ENCODE data around the gene IER5.
A peak's percentile ranks its signal among the peaks of the same experiment; 100 is the strongest.

The IER5 gene

DNA sequence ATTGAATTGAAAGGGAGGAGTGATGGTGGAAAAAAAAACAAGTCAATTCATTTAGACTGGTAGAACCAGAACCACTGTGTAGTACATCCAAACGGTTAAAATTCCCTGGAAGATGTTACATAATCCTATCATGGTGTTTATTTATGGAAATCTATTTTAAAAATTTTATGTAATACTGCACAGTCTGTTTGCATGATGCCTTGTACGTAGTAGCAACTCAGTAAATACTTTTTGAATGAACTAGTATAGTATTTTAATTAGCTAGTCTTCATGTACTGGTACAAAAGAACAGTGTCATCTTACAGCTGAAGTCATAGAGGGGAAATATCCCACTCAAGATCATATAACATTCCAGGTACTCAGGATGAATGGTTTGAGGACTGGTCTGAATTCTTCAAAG lies 27.0 kb upstream of the IER5 start:
- TF ChIP-seq, protein P1, sequence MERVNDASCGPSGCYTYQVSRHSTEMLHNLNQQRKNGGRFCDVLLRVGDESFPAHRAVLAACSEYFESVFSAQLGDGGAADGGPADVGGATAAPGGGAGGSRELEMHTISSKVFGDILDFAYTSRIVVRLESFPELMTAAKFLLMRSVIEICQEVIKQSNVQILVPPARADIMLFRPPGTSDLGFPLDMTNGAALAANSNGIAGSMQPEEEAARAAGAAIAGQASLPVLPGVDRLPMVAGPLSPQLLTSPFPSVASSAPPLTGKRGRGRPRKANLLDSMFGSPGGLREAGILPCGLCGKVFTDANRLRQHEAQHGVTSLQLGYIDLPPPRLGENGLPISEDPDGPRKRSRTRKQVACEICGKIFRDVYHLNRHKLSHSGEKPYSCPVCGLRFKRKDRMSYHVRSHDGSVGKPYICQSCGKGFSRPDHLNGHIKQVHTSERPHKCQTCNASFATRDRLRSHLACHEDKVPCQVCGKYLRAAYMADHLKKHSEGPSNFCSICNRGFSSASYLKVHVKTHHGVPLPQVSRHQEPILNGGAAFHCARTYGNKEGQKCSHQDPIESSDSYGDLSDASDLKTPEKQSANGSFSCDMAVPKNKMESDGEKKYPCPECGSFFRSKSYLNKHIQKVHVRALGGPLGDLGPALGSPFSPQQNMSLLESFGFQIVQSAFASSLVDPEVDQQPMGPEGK (CRISPR knock-in tag; IDR thresholded peaks at IDR 0.05; ENCODE audit: borderline replicate concordance) = no peak
- TF ChIP-seq ZNF565 (CRISPR knock-in tag; conservative IDR thresholded peaks at IDR 0.05; ENCODE audit: low read depth) (no peak), PPARA (CRISPR knock-in tag; IDR thresholded peaks at IDR 0.05; ENCODE audit: borderline replicate concordance) (no peak), SNAI2 (CRISPR knock-in tag; IDR thresholded peaks at IDR 0.05) (no peak), ZNF70 (CRISPR knock-in tag; IDR thresholded peaks at IDR 0.05) (no peak), ZC3H10 (CRISPR knock-in tag; IDR thresholded peaks at IDR 0.05) (no peak), ZFP30 (CRISPR knock-in tag; IDR thresholded peaks at IDR 0.05) (no peak), ISL1 (CRISPR knock-in tag; IDR thresholded peaks at IDR 0.05) (no peak), OSR1 (CRISPR knock-in tag; IDR thresholded peaks at IDR 0.05) (no peak), ZFP3 (CRISPR knock-in tag; IDR thresholded peaks at IDR 0.05) (no peak)
- TF ChIP-seq, protein P2, sequence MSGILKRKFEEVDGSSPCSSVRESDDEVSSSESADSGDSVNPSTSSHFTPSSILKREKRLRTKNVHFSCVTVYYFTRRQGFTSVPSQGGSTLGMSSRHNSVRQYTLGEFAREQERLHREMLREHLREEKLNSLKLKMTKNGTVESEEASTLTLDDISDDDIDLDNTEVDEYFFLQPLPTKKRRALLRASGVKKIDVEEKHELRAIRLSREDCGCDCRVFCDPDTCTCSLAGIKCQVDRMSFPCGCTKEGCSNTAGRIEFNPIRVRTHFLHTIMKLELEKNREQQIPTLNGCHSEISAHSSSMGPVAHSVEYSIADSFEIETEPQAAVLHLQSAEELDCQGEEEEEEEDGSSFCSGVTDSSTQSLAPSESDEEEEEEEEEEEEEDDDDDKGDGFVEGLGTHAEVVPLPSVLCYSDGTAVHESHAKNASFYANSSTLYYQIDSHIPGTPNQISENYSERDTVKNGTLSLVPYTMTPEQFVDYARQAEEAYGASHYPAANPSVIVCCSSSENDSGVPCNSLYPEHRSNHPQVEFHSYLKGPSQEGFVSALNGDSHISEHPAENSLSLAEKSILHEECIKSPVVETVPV (CRISPR knock-in tag; IDR thresholded peaks at IDR 0.05) = no peak
- TF ChIP-seq, protein P3, sequence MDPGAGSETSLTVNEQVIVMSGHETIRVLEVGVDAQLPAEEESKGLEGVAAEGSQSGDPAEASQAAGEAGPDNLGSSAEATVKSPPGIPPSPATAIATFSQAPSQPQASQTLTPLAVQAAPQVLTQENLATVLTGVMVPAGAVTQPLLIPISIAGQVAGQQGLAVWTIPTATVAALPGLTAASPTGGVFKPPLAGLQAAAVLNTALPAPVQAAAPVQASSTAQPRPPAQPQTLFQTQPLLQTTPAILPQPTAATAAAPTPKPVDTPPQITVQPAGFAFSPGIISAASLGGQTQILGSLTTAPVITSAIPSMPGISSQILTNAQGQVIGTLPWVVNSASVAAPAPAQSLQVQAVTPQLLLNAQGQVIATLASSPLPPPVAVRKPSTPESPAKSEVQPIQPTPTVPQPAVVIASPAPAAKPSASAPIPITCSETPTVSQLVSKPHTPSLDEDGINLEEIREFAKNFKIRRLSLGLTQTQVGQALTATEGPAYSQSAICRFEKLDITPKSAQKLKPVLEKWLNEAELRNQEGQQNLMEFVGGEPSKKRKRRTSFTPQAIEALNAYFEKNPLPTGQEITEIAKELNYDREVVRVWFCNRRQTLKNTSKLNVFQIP (CRISPR knock-in tag; IDR thresholded peaks at IDR 0.05; ENCODE audit: borderline replicate concordance, low read depth) = no peak
- ATAC-seq = no peak

DNA sequence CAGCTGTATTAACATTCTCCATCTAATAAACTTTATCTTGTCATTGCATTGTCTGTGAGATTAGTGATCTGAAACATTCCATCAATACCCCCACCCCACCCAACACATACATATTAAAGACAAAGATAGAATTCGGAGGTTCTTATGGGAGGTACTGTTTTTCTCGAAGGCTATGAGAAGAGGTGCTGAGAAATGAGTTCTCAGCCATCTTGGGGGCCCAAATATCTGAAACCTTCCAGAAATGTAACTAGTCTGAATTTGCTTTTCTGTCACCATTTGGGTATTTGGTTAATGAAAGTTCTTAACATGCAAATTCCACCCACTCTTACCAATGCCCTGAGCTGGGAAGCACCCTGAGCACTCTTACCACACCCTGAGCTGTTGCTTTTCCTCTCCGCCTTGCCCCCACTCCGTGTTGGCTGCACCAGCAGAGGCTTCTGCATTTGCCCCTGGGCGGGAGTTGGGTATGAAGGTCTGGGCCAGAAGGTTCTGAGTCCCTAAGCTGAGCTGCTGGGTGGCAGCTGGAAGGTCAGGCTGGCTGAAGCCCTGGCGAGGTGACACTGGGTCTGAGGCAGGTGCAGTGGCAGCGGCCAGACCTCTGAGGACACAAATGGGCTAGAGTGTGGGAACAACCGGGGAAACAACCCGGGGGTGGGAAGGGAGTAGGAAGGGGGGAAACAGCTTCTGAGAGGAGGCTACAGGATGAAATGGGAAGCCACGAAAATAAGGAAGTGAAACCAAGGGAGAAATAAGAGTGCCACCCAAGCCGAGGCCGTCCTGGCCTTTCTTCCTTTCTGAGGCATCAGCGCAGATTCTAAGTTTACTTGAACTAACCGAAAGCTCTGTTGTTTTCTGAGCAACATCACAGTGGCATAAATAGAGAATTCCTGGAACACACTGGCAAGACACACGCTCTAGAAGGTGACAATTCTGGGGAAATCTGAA lies 26.3 kb upstream of the IER5 start:
- peak; percentile 11; the same call in 2 of the 3 replicates for ATAC-seq
- TF ChIP-seq ZC3H10 (CRISPR knock-in tag; IDR thresholded peaks at IDR 0.05) (no peak), BACH2 (CRISPR knock-in tag; IDR thresholded peaks at IDR 0.05; ENCODE audit: borderline replicate concordance) (no peak), ARNTL (CRISPR knock-in tag; IDR thresholded peaks at IDR 0.05; ENCODE audit: borderline replicate concordance, low read depth) (no peak), SNAI2 (CRISPR knock-in tag; IDR thresholded peaks at IDR 0.05) (no peak), ESRRG (CRISPR knock-in tag; IDR thresholded peaks at IDR 0.05) (no peak), ZNF70 (CRISPR knock-in tag; IDR thresholded peaks at IDR 0.05) (no peak), PPARA (CRISPR knock-in tag; IDR thresholded peaks at IDR 0.05; ENCODE audit: borderline replicate concordance) (no peak), ZFP30 (CRISPR knock-in tag; IDR thresholded peaks at IDR 0.05) (no peak)
- TF ChIP-seq, protein P2 (CRISPR knock-in tag; IDR thresholded peaks at IDR 0.05) = no peak
- TF ChIP-seq, protein P4, sequence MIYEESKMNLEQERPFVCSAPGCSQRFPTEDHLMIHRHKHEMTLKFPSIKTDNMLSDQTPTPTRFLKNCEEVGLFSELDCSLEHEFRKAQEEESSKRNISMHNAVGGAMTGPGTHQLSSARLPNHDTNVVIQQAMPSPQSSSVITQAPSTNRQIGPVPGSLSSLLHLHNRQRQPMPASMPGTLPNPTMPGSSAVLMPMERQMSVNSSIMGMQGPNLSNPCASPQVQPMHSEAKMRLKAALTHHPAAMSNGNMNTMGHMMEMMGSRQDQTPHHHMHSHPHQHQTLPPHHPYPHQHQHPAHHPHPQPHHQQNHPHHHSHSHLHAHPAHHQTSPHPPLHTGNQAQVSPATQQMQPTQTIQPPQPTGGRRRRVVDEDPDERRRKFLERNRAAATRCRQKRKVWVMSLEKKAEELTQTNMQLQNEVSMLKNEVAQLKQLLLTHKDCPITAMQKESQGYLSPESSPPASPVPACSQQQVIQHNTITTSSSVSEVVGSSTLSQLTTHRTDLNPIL (CRISPR knock-in tag; IDR thresholded peaks at IDR 0.05; ENCODE audit: low read depth) = no peak

DNA sequence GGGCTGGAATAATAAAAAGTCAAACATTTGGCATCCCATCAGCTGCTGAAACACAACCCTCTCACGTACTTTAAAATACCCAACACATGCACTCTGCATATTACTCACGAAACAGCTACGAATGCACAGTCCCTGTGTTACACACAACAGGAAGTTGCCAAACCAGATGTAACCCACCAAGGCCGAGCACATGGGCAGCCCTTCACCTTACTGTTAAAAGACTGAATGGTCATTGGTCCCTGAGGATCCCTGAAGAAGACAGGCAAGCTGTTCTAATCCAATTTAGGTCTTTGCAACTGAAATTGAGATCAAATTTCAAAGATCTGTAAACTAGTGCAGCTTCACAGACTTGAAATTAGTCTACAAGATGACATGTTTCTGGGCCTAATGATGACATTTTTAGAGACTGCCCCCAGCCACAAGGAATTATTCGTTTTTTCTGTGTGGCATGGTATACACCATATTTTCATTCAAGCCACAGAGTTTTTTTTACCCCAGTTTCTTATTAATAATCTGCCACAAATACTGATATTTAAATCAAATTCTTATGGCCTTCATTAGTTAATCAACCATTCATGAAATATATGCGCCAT lies 25.6 kb upstream of the IER5 start:
- ATAC-seq = peak; percentile 53
- TF ChIP-seq CSDC2 (CRISPR knock-in tag; IDR thresholded peaks at IDR 0.05) (no peak), ZFP30 (CRISPR knock-in tag; IDR thresholded peaks at IDR 0.05) (no peak), TCF4 (CRISPR knock-in tag; IDR thresholded peaks at IDR 0.05; ENCODE audit: borderline replicate concordance) (no peak), ZNF70 (CRISPR knock-in tag; IDR thresholded peaks at IDR 0.05) (no peak), PPARA (CRISPR knock-in tag; IDR thresholded peaks at IDR 0.05; ENCODE audit: borderline replicate concordance) (no peak), GLIS3 (CRISPR knock-in tag; IDR thresholded peaks at IDR 0.05) (no peak), ISL1 (CRISPR knock-in tag; IDR thresholded peaks at IDR 0.05) (no peak), RARB (CRISPR knock-in tag; IDR thresholded peaks at IDR 0.05) (no peak), OSR1 (CRISPR knock-in tag; IDR thresholded peaks at IDR 0.05) (no peak), ESRRG (CRISPR knock-in tag; IDR thresholded peaks at IDR 0.05) (no peak), ZFP3 (CRISPR knock-in tag; IDR thresholded peaks at IDR 0.05) (no peak), ARNTL (CRISPR knock-in tag; IDR thresholded peaks at IDR 0.05; ENCODE audit: borderline replicate concordance, low read depth) (no peak)
- TF ChIP-seq, protein P5, sequence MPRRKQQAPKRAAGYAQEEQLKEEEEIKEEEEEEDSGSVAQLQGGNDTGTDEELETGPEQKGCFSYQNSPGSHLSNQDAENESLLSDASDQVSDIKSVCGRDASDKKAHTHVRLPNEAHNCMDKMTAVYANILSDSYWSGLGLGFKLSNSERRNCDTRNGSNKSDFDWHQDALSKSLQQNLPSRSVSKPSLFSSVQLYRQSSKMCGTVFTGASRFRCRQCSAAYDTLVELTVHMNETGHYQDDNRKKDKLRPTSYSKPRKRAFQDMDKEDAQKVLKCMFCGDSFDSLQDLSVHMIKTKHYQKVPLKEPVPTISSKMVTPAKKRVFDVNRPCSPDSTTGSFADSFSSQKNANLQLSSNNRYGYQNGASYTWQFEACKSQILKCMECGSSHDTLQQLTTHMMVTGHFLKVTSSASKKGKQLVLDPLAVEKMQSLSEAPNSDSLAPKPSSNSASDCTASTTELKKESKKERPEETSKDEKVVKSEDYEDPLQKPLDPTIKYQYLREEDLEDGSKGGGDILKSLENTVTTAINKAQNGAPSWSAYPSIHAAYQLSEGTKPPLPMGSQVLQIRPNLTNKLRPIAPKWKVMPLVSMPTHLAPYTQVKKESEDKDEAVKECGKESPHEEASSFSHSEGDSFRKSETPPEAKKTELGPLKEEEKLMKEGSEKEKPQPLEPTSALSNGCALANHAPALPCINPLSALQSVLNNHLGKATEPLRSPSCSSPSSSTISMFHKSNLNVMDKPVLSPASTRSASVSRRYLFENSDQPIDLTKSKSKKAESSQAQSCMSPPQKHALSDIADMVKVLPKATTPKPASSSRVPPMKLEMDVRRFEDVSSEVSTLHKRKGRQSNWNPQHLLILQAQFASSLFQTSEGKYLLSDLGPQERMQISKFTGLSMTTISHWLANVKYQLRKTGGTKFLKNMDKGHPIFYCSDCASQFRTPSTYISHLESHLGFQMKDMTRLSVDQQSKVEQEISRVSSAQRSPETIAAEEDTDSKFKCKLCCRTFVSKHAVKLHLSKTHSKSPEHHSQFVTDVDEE (CRISPR knock-in tag; IDR thresholded peaks at IDR 0.05) = no peak
- TF ChIP-seq, protein P4 (CRISPR knock-in tag; IDR thresholded peaks at IDR 0.05; ENCODE audit: low read depth) = no peak

Measured in SK-N-SH treated with all-trans-retinoic acid at 6 μM for 48 hours (cell line).